A549 treated with Hydrocortisone at 1 μM for 4 hours (cell line): ENCODE results near the gene PIGS. TPM values are rescaled to one million over a fixed set of nuclear protein-coding genes. Genes with fewer than 3 reads are reported as not detected.

Source experiments
- total RNA-seq: library from RNA; stranded (reverse); fragments of 200-300 nt; extraction: Qiagen RNA extraction; gene quantifications from 5 replicates; pipeline ENCODE4 v1.2.3, GENCODE V29; 2022

The PIGS gene
- 54.6 to 64.5 TPM (median 63.2 TPM) in 5 replicates for total RNA-seq

GRCh38 chr17:28571361-28572122 lies at the start of gene PIGS:
Gene PIGS, minus strand, starts transcription at chr17:28571524. Its CDS starts 28 bp downstream, at chr17:28571496.

DNA sequence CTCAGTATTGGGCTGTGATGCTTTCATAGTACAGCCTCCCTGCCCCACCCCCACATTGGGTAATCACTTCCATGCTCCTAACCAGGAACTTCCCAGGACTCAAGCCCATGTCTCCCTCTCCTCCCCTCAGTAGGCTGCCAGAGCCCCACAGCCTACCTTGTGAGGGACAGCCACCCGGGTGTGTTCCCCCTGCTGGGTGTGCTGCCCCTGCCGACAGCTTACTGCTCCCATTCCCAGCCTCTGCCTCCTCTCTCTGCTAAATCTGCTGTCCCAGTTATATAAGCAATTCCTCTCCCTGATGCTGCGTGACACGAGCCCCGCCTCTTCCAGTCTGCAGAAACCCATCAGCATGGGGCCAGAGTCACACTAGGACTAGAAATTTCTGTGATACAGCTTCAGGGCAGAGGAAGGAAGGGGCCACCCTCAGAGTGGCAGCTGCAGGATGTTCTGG lies 42.6 kb upstream of the PIGS start, which contains the start of gene RSKR:
TSS of gene RSKR (minus strand) at position 255 of the 451 bp plus-strand sequence. CDS start at position 231, 24 bp downstream.

DNA sequence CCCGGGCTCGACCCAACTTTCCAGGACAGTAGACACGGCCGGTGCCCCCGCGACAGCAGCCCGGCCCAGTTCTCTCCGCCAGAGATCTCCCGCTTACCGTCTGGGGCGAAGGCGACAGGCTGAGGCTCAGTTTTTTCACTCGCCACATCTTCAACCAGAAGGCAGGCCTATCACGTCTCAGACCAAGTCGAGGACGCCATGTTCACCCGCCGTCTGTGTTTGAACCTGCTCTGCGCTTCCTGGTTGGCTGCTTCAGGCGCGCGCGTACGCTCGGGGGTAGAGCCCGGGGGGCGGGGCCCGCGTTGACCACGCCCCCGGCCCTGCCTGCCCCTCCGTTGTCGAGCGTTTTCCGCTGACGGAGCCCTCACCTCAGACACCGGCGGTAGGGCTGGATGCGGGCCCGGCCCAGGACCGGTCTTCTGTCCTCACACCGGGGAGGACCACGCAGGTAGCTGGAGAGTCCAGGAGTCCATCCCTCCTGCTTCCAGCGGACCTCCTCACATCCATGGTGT lies 27.5 kb upstream of the PIGS start, which contains the start of gene SPAG5:
TSS of gene SPAG5 (minus strand) at position 227 of the 512 bp plus-strand sequence. CDS start at position 148, 79 bp downstream.

DNA sequence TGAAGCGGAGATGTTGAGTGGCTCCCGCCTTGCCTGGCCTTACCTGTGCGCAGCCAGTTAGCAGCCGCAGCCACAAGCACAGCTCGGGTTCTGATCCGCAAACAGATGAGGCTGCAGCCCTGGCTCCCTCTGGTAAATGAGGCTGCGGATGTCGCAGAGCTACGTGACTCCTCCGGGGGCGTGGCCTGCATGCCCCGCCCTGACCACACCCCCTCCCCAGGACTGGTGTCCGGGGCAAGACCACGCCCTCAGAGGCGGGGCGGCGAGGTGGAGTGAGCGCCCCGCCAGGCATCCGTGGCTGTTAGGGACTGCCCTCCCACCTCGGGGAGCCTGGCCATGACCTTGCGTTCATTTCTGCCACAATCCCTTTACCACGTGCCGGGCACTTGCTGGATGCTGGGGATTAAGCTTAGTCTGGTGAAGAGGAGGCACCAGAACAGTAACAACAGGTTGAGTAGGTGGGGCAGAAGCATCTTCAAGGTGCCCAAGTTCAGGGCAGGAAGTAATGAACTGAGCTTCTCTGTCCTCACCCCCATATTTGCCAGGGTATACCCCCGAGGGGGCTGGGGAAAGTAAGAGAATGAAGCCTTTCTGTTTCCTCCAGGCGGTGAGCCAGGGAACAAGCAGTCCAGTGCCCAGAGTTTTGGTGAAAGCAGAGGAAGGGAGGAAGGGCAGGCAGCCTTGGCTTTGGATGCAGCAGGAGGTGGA lies 5.6 kb upstream of the PIGS start, which contains the start of gene ALDOC:
TSS of gene ALDOC (minus strand) at position 138 of the 708 bp plus-strand sequence. CDS start 1,363 bp downstream, outside the sequence.

GRCh38 chr17:28552176-28552999 lies 18.9 kb downstream of the PIGS start, which contains the start of gene UNC119:
Gene UNC119, minus strand, starts transcription at chr17:28552624. Its CDS starts 67 bp downstream, at chr17:28552557.

GRCh38 chr17:28505986-28506665 lies 65.2 kb downstream of the PIGS start, which contains the start of gene FOXN1:
Gene FOXN1, plus strand, starts transcription at chr17:28506348. Its CDS starts 17,622 bp downstream, at chr17:28523970.

Other genes starting within 250 kb of the PIGS start
- 45.9 to 57.9 TPM (median 53.5 TPM) in 5 replicates for gene IFT20, start 236.1 kb downstream of the PIGS start, total RNA-seq
- 42.9 to 52.7 TPM (median 46.9 TPM) in 5 replicates for gene TNFAIP1, start 235.8 kb downstream of the PIGS start, total RNA-seq
- gene POLDIP2, start 214.0 kb downstream of the PIGS start, total RNA-seq, result 153 to 165 TPM (median 160 TPM) in 5 replicates
- gene SEBOX, start 206.3 kb downstream of the PIGS start, total RNA-seq, result not detected in 5 replicates
- gene VTN, start 201.2 kb downstream of the PIGS start, total RNA-seq, result 17.1 to 25.8 TPM (median 20.1 TPM) in 5 replicates
- 5.1 to 6.4 TPM (median 5.6 TPM) in 5 replicates for gene SARM1, start 199.8 kb downstream of the PIGS start, total RNA-seq
- gene SLC46A1, start 165.3 kb downstream of the PIGS start, total RNA-seq, result 16.7 to 20.9 TPM (median 19.8 TPM) in 5 replicates
- gene SLC13A2, start 97.9 kb downstream of the PIGS start, total RNA-seq, result 0.08 to 0.18 TPM (median 0.12 TPM) in 5 replicates
- gene FOXN1, start 65.2 kb downstream of the PIGS start, total RNA-seq, result 0.02 to 0.05 TPM in 2 of 5 replicates, not detected in the others
- gene UNC119, start 18.9 kb downstream of the PIGS start, total RNA-seq, result 24.2 to 31.7 TPM (median 27.6 TPM) in 5 replicates
- gene ALDOC, start 5.4 kb upstream of the PIGS start, total RNA-seq, result 1.3 to 2.7 TPM (median 2.1 TPM) in 5 replicates
- gene SPAG5, start 27.5 kb upstream of the PIGS start, total RNA-seq, result 67.0 to 80.7 TPM (median 73.4 TPM) in 5 replicates
- gene RSKR, start 42.7 kb upstream of the PIGS start, total RNA-seq, result 3.1 to 5.5 TPM (median 3.9 TPM) in 5 replicates
- 47.0 to 74.1 TPM (median 53.2 TPM) in 5 replicates for gene BLTP2, start 73.6 kb upstream of the PIGS start, total RNA-seq
- 80.3 to 86.5 TPM (median 81.6 TPM) in 5 replicates for gene SDF2, start 90.4 kb upstream of the PIGS start, total RNA-seq
- 68.7 to 82.6 TPM (median 69.4 TPM) in 5 replicates for gene SUPT6H, start 90.7 kb upstream of the PIGS start, total RNA-seq
- 0.93 to 1.2 TPM (median 1.2 TPM) in 5 replicates for gene PROCA1, start 140.4 kb upstream of the PIGS start, total RNA-seq
- 210 to 239 TPM (median 227 TPM) in 5 replicates for gene RAB34, start 146.3 kb upstream of the PIGS start, total RNA-seq
- gene RPL23A, start 148.5 kb upstream of the PIGS start, total RNA-seq, result 1,477 to 2,445 TPM (median 2,273 TPM) in 5 replicates
- 29.1 to 47.2 TPM (median 43.1 TPM) in 5 replicates for gene TLCD1, start 154.7 kb upstream of the PIGS start, total RNA-seq
- gene NEK8, start 157.3 kb upstream of the PIGS start, total RNA-seq, result 3.6 to 4.7 TPM (median 4.2 TPM) in 5 replicates
- gene TRAF4, start 172.5 kb upstream of the PIGS start, total RNA-seq, result 61.0 to 85.9 TPM (median 81.0 TPM) in 5 replicates